Astrocyte (in vitro differentiated cells and primary cell): ENCODE data around the gene RYR2. TPM values are rescaled to one million over a fixed set of nuclear protein-coding genes. Genes with fewer than 3 reads are reported as not detected.

Source experiments
- DNase-seq: peaks from one replicate; pipeline ENCODE4 v3.0.0-alpha.2; 2010; ENCODE audit warnings: low read depth
- FAIRE-seq: peaks from 2 replicates; lab custom pipeline; 2011; peaks lifted over from hg19 to GRCh38; lab: Jason Lieb, UNC
- H2AFZ ChIP-seq: 2 replicates; pipeline ENCODE4 v1.6.0; 2012; ENCODE audit warnings: low read depth, low read length, inconsistent platforms
- H3K27ac ChIP-seq: 2 replicates; pipeline ENCODE4 v1.5.1; 2011; ENCODE audit warnings: low read depth, low read length, inconsistent platforms
- H3K27me3 ChIP-seq: 2 replicates; pipeline ENCODE4 v1.6.0; 2011; ENCODE audit warnings: low read length, inconsistent platforms; ENCODE audit not compliant: insufficient read depth
- H3K36me3 ChIP-seq: 2 replicates; pipeline ENCODE4 v1.5.1; 2011; ENCODE audit warnings: low read length, inconsistent platforms; ENCODE audit not compliant: insufficient read depth
- H3K4me1 ChIP-seq: 2 replicates; pipeline ENCODE4 v1.5.1; 2011; ENCODE audit warnings: low read length, inconsistent platforms; ENCODE audit not compliant: insufficient read depth
- H3K4me2 ChIP-seq: 2 replicates; pipeline ENCODE4 v1.6.0; 2012; ENCODE audit warnings: low read length, inconsistent platforms
- H3K4me3 ChIP-seq: 2 replicates; pipeline ENCODE4 v1.5.1; 2011; ENCODE audit warnings: low read depth, mild to moderate bottlenecking, low read length, inconsistent platforms; ENCODE audit not compliant: insufficient read depth
- H3K79me2 ChIP-seq: 2 replicates; pipeline ENCODE4 v1.6.0; 2012; ENCODE audit warnings: mild to moderate bottlenecking, low read length, inconsistent platforms; ENCODE audit not compliant: insufficient read depth
- H3K9ac ChIP-seq: 2 replicates; pipeline ENCODE4 v1.6.0; 2012; ENCODE audit warnings: mild to moderate bottlenecking, low read length, inconsistent platforms
- H3K9me3 ChIP-seq: 2 replicates; pipeline ENCODE4 v1.5.1; 2012; ENCODE audit warnings: low read depth, mild to moderate bottlenecking, low read length, inconsistent platforms; ENCODE audit not compliant: insufficient read depth
- H4K20me1 ChIP-seq: 2 replicates; pipeline ENCODE4 v1.6.0; 2012; ENCODE audit warnings: low read length, inconsistent platforms; ENCODE audit not compliant: insufficient read depth
- H3K27ac Mint-ChIP-seq: one replicate; pipeline ENCODE4 v1.8.0; 2021; ENCODE audit warnings: mild to moderate bottlenecking, mixed read lengths; ENCODE audit not compliant: unreplicated experiment
- H3K27me3 Mint-ChIP-seq: one replicate; pipeline ENCODE4 v1.8.0; 2021; ENCODE audit warnings: low read depth, mixed read lengths; ENCODE audit not compliant: unreplicated experiment
- H3K36me3 Mint-ChIP-seq: one replicate; pipeline ENCODE4 v1.8.0; 2021; ENCODE audit warnings: low read depth, mixed read lengths; ENCODE audit not compliant: unreplicated experiment
- H3K4me1 Mint-ChIP-seq: one replicate; pipeline ENCODE4 v1.8.0; 2021; ENCODE audit warnings: low read depth, mixed read lengths; ENCODE audit not compliant: unreplicated experiment
- H3K4me3 Mint-ChIP-seq: one replicate; pipeline ENCODE4 v1.8.0; 2021; ENCODE audit warnings: mild to moderate bottlenecking, moderate library complexity, mixed read lengths; ENCODE audit not compliant: unreplicated experiment
- H3K9me3 Mint-ChIP-seq: one replicate; pipeline ENCODE4 v1.8.0; 2021; ENCODE audit warnings: mild to moderate bottlenecking, mixed read lengths; ENCODE audit not compliant: unreplicated experiment
- EZH2 ChIP-seq: IDR thresholded peaks from 2 replicates; pipeline ENCODE4 v1.6.1; 2012; ENCODE audit warnings: mild to moderate bottlenecking, low read length, inconsistent platforms; ENCODE audit not compliant: insufficient read depth
- total RNA-seq: library from RNA; stranded (reverse); gene quantifications from 2 replicates; pipeline ENCODE4 v1.2.1, GENCODE V29; 2021
- TF ChIP-seq, protein P1 (sequence below): IDR thresholded peaks from 2 replicates; pipeline ENCODE4 v1.5.1; 2011; ENCODE audit warnings: low read depth, mild to moderate bottlenecking, inconsistent platforms, low read length, moderate library complexity; ENCODE audit not compliant: insufficient read depth

RYR2 gene
- total RNA-seq, 1 donor from 2014 or later = 0.30 TPM

- no peak for TF ChIP-seq EZH2
- TF ChIP-seq, protein P1, sequence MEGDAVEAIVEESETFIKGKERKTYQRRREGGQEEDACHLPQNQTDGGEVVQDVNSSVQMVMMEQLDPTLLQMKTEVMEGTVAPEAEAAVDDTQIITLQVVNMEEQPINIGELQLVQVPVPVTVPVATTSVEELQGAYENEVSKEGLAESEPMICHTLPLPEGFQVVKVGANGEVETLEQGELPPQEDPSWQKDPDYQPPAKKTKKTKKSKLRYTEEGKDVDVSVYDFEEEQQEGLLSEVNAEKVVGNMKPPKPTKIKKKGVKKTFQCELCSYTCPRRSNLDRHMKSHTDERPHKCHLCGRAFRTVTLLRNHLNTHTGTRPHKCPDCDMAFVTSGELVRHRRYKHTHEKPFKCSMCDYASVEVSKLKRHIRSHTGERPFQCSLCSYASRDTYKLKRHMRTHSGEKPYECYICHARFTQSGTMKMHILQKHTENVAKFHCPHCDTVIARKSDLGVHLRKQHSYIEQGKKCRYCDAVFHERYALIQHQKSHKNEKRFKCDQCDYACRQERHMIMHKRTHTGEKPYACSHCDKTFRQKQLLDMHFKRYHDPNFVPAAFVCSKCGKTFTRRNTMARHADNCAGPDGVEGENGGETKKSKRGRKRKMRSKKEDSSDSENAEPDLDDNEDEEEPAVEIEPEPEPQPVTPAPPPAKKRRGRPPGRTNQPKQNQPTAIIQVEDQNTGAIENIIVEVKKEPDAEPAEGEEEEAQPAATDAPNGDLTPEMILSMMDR = no peak
- Histone ChIP-seq H3K36me3 (no peaks in the 10 kb centered on the region), H2AFZ (no peak overlapping the region), H4K20me1 (no peaks in the 10 kb centered on the region), H3K27ac (no peak overlapping the region), H3K4me3 (no peak overlapping the region), H3K4me2 (no peak overlapping the region), H3K4me1 (no peaks in the 10 kb centered on the region), H3K9me3 (no peaks in the 10 kb centered on the region), H3K27me3 (no peaks in the 10 kb centered on the region), H3K79me2 (no peaks in the 10 kb centered on the region), H3K9ac (no peak overlapping the region)
- H3K36me3 Mint-ChIP-seq = no peaks in the 10 kb centered on the region
- no peak for DNase-seq
- H3K9me3 Mint-ChIP-seq = no peaks in the 10 kb centered on the region
- no peak for FAIRE-seq
- H3K27me3 Mint-ChIP-seq = no peaks in the 10 kb centered on the region
- H3K27ac Mint-ChIP-seq = no peak overlapping the region
- no peaks in the 10 kb centered on the region for H3K4me1 Mint-ChIP-seq
- no peak overlapping the region for H3K4me3 Mint-ChIP-seq
Measured at GRCh38 chr1:237507005-237507404, 465.0 kb downstream of the RYR2 start.

DNA sequence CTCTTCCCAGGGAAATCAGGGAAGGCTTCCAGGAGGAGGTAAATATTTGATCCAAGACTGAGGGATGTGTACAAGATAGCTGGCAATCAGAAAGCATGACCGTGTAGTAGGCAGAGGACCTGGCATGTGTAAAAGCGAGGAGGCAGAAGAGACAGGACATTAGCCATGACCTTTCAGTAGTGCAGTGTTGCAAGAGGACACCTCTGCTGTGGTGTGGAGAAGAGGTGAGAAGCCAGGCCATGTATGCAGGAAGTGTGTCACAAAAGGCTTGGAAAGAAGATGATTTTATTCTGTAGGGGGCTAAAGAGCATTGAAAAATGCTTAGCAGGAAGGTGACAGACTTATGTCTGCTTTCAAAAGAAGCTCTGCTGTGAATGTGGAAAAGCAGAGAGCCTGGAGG is 467.8 kb downstream of the RYR2 start:
- Histone ChIP-seq H3K4me3 (no peak overlapping the region), H3K4me1 (no peaks in the 10 kb centered on the region), H3K9me3 (no peaks in the 10 kb centered on the region), H2AFZ (no peak overlapping the region), H3K27me3 (no peaks in the 10 kb centered on the region), H3K4me2 (no peak overlapping the region), H4K20me1 (no peaks in the 10 kb centered on the region), H3K9ac (no peak overlapping the region), H3K36me3 (no peaks in the 10 kb centered on the region), H3K79me2 (no peaks in the 10 kb centered on the region), H3K27ac (no peak overlapping the region)
- no peaks in the 10 kb centered on the region for H3K9me3 Mint-ChIP-seq
- H3K27ac Mint-ChIP-seq = no peak overlapping the region
- H3K36me3 Mint-ChIP-seq = no peaks in the 10 kb centered on the region
- FAIRE-seq (no peak), DNase-seq (no peak)
- TF ChIP-seq EZH2 = no peak
- TF ChIP-seq, protein P1 = no peak
- no peaks in the 10 kb centered on the region for H3K4me1 Mint-ChIP-seq
- no peaks in the 10 kb centered on the region for H3K27me3 Mint-ChIP-seq
- no peak overlapping the region for H3K4me3 Mint-ChIP-seq

GRCh38 chr1:237525102-237525501 is 483.1 kb downstream of the RYR2 start:
- Mint-ChIP-seq H3K4me3 (no peak overlapping the region), H3K27ac (no peak overlapping the region), H3K4me1 (no peaks in the 10 kb centered on the region), H3K9me3 (no peaks in the 10 kb centered on the region), H3K27me3 (no peaks in the 10 kb centered on the region), H3K36me3 (no peaks in the 10 kb centered on the region)
- Histone ChIP-seq H3K36me3 (no peaks in the 10 kb centered on the region), H3K9ac (no peak overlapping the region), H3K79me2 (no peaks in the 10 kb centered on the region), H2AFZ (no peak overlapping the region), H3K9me3 (no peaks in the 10 kb centered on the region), H4K20me1 (no peaks in the 10 kb centered on the region), H3K4me1 (no peaks in the 10 kb centered on the region), H3K27ac (no peak overlapping the region), H3K4me3 (no peak overlapping the region), H3K4me2 (no peak overlapping the region), H3K27me3 (no peaks in the 10 kb centered on the region)
- no peak for TF ChIP-seq EZH2
- TF ChIP-seq, protein P1 = no peak
- DNase-seq (no peak), FAIRE-seq (no peak)
